Urinary bladder (tissue), 4 donors: ENCODE measurements around the gene ATP6V1F. TPM values are rescaled to one million over a fixed set of nuclear protein-coding genes. Genes with fewer than 3 reads are reported as not detected.
"Not testable (repeated sequence)": the region's sequence is repeated elsewhere in the genome, so short reads cannot be mapped to it uniquely, and the experiment has no call there.

Experiments
- DNase-seq: peaks from one replicate; pipeline ENCODE4 v3.0.0-alpha.2; 2015; ENCODE audit errors: extremely low spot score
- H3K27ac ChIP-seq: one replicate; pipeline ENCODE4 v1.5.1; 2013; ENCODE audit warnings: low read depth, mild to moderate bottlenecking, moderate library complexity
- H3K36me3 ChIP-seq: one replicate; pipeline ENCODE4 v1.6.1; 2013; ENCODE audit warnings: mild to moderate bottlenecking, moderate library complexity; ENCODE audit not compliant: insufficient read depth
- H3K4me1 ChIP-seq: one replicate; pipeline ENCODE4 v1.6.1; 2013; ENCODE audit warnings: mild to moderate bottlenecking, moderate library complexity; ENCODE audit not compliant: insufficient read depth
- H3K4me3 ChIP-seq: one replicate; pipeline ENCODE4 v1.5.1; 2013; ENCODE audit warnings: low read depth, low read length
- WGBS: extraction: QIAGEN DNeasy Blood & Tissue Kit; methylation state at CpG from one replicate; pipeline ENCODE4 v1.1.7; 2013; 5-methylcytosine and 5-hydroxymethylcytosine counted together
- polyA plus RNA-seq: library from polyadenylated mRNA; stranded (reverse); fragments of 200-250 nt; gene quantifications from one replicate; pipeline ENCODE4 v1.2.3, GENCODE V29; 2013
- total RNA-seq: library from RNA; depleted of rRNA; stranded (reverse); fragments of >200 nt; gene quantifications from one replicate; pipeline ENCODE4 v1.2.3, GENCODE V29; 2014
- donor health status: healthy with polysubstance abuse.
- donor health status: healthy.

Gene ATP6V1F
- total and polyA plus RNA-seq, 2 donors = 38.2 to 183 TPM

- WGBS = 91% methylated on average over 6 of the region's 6 CpGs
- Histone ChIP-seq H3K36me3 (no peaks in the 10 kb centered on the region), H3K27ac (no peak overlapping the region), H3K4me1 (no peaks in the 10 kb centered on the region), H3K4me3 (no peak overlapping the region)
- no peak for DNase-seq
These were observed 46.3 kb downstream of the ATP6V1F start for GRCh38 chr7:128908750-128909624.

GRCh38 chr7:128909625-128910568 lies 47.2 kb downstream of the ATP6V1F start:
- Histone ChIP-seq H3K4me3 (peak overlapping the region; percentile 23), H3K4me1 (no peaks in the 10 kb centered on the region), H3K36me3 (no peaks in the 10 kb centered on the region), H3K27ac (no peak overlapping the region)
- 7% methylated on average over 42 of the region's 42 CpGs for WGBS
- no peak for DNase-seq

GRCh38 chr7:128910569-128910945 lies 47.9 kb downstream of the ATP6V1F start, which contains the start of gene KCP:
KCP (minus strand) TSS chr7:128910709; CDS start chr7:128910676, 33 bp downstream.
- H3K27ac ChIP-seq = no peak within 1 kb of the TSS
- H3K4me3 ChIP-seq = peak within 1 kb of the TSS; percentile 23
- no peak for DNase-seq
- no peaks in the 10 kb centered on the region for H3K36me3 ChIP-seq
- 26% methylated on average over 34 of the region's 34 CpGs for WGBS
- H3K4me1 ChIP-seq = no peaks in the 10 kb centered on the region

- Histone ChIP-seq H3K4me3 (no peak overlapping the region), H3K36me3 (no peaks in the 10 kb centered on the region), H3K4me1 (no peaks in the 10 kb centered on the region), H3K27ac (no peak overlapping the region)
- 73% methylated on average over 8 of the region's 8 CpGs for WGBS
- no peak for DNase-seq
These were observed 48.9 kb downstream of the ATP6V1F start for GRCh38 chr7:128911423-128912031.

GRCh38 chr7:128912281-128912680 lies 49.6 kb downstream of the ATP6V1F start:
- H3K4me1 ChIP-seq = no peaks in the 10 kb centered on the region
- H3K4me3 ChIP-seq = no peak overlapping the region
- H3K36me3 ChIP-seq = no peaks in the 10 kb centered on the region
- WGBS = 84% methylated on average over 3 of the region's 3 CpGs
- DNase-seq = no peak
- no peak overlapping the region for H3K27ac ChIP-seq

GRCh38 chr7:128912709-128913495 lies 50.2 kb downstream of the ATP6V1F start:
- H3K36me3 ChIP-seq, H3K27ac ChIP-seq, H3K4me3 ChIP-seq, DNase-seq, H3K4me1 ChIP-seq: not testable (repeated sequence)
- WGBS = 93% methylated on average over 14 of the region's 20 CpGs

- WGBS = 92% methylated on average over 10 of the region's 10 CpGs
- no peak for DNase-seq
These were observed 51.4 kb downstream of the ATP6V1F start for GRCh38 chr7:128913870-128914565.

GRCh38 chr7:128914566-128915151 lies 52.0 kb downstream of the ATP6V1F start:
- Histone ChIP-seq H3K4me3 (no peak overlapping the region), H3K27ac (no peak overlapping the region), H3K36me3 (no peaks in the 10 kb centered on the region), H3K4me1 (no peaks in the 10 kb centered on the region)
- DNase-seq = no peak
- 36% methylated on average over 11 of the region's 11 CpGs for WGBS

More at GRCh38 chr7:128913870-128914565, 51.4 kb downstream of the ATP6V1F start:
- Histone ChIP-seq H3K4me3 (no peak overlapping the region), H3K36me3 (no peaks in the 10 kb centered on the region), H3K27ac (no peak overlapping the region), H3K4me1 (no peaks in the 10 kb centered on the region)

- Histone ChIP-seq H3K4me3 (peak overlapping the region; percentile 10), H3K36me3 (no peaks in the 10 kb centered on the region), H3K27ac (no peak overlapping the region), H3K4me1 (no peaks in the 10 kb centered on the region)
- WGBS = 2% methylated on average over 34 of the region's 34 CpGs
- no peak for DNase-seq
These were observed 52.7 kb downstream of the ATP6V1F start for GRCh38 chr7:128915271-128915819.
